AG09309 (cell line): ENCODE measurements around the gene FRY.

ENCODE experiments used
- DNase-seq: peaks from one replicate; pipeline ENCODE4 v3.0.0-alpha.2; 2010; ENCODE audit warnings: low read depth
- H3K4me3 ChIP-seq: 2 replicates; pipeline ENCODE4 v1.5.1; 2011; ENCODE audit warnings: mild to moderate bottlenecking, low read depth, low read length, moderate library complexity; ENCODE audit not compliant: control insufficient read depth
- TF ChIP-seq, protein P1 (sequence below): IDR thresholded peaks from 2 replicates; pipeline ENCODE4 v1.5.1; 2011; ENCODE audit warnings: mild to moderate bottlenecking, low read depth, low read length, inconsistent platforms; ENCODE audit not compliant: insufficient read depth, control insufficient read depth; ENCODE audit errors: missing control alignments

FRY gene

DNA sequence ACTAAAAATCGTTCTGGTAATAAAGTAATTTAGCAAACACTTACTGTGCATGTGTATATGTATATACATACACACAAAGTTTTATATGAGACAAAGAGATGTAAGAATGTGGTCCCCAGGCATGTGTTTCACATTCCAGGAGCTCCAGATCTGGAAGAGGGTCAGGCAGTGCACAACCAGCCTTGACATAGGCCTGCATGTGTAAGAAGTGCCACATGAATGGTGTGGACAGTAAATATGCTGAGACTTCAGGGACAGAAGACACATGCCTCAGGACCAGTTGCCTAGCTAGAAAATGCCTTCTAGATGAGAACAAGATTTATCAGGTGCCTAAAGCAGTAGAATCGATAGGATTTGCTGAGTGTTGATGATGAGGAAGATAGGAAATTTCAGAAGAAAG is 76.4 kb downstream of the FRY start:
- DNase-seq = no peak
- TF ChIP-seq, protein P1, sequence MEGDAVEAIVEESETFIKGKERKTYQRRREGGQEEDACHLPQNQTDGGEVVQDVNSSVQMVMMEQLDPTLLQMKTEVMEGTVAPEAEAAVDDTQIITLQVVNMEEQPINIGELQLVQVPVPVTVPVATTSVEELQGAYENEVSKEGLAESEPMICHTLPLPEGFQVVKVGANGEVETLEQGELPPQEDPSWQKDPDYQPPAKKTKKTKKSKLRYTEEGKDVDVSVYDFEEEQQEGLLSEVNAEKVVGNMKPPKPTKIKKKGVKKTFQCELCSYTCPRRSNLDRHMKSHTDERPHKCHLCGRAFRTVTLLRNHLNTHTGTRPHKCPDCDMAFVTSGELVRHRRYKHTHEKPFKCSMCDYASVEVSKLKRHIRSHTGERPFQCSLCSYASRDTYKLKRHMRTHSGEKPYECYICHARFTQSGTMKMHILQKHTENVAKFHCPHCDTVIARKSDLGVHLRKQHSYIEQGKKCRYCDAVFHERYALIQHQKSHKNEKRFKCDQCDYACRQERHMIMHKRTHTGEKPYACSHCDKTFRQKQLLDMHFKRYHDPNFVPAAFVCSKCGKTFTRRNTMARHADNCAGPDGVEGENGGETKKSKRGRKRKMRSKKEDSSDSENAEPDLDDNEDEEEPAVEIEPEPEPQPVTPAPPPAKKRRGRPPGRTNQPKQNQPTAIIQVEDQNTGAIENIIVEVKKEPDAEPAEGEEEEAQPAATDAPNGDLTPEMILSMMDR = no peak
- H3K4me3 ChIP-seq = no peak overlapping the region

GRCh38 chr13:32113532-32113931 is 82.0 kb downstream of the FRY start:
- TF ChIP-seq, protein P1 = no peak
- DNase-seq = no peak

DNA sequence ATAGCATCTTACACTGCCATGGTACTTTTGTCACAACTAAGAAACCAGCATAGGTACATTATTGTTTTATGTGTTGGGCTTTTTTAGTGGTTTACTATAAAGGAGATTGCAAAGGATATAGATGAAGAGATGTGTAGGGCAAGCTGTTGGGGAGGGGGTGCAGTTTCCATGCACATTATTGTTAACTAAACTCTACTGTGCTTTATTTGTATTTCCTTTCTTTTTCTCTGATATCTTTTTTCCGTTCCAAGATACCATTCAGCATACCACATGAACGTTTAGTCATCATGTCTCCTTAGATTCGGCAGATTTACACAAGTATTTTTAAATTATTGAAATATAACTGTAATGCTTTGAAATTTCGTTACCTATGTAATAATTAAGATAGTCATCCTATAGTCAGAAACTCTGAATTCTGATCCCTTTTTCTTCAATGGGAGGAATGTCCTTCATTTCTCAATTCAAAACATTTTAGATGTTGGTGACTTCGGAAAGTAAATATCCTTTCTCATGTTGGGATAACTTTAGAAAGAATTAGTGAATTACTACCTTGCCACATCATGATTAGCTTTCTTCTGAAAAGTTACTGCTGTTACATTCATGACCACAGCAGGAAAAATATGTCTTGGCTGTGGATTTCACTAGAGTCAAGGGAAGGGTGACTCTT is 82.8 kb downstream of the FRY start:
- DNase-seq = no peak
- TF ChIP-seq, protein P1 = no peak
- no peak overlapping the region for H3K4me3 ChIP-seq

More at GRCh38 chr13:32113532-32113931, 82.0 kb downstream of the FRY start:
- no peak overlapping the region for H3K4me3 ChIP-seq

GRCh38 chr13:32115066-32115465 is 83.5 kb downstream of the FRY start:
- DNase-seq = no peak
- no peak overlapping the region for H3K4me3 ChIP-seq
- TF ChIP-seq, protein P1 = no peak

DNA sequence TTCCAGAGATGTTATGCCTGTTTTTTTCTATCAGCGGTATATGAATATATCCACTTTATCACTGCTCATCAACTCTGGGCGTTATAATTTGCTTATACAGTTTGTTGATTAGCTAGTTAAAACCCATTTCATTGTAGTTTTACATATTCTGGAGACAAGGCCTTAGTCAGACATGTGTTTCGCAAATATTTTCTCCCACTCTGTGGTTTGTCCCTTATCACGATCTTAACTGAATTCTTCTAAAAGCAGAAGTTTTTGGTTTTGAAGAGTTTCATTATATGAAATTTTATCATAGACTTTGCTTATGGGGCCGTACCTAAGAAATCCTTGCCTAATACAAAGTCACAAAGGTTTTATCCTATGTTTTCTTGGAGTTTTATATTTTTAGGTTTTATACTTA is 84.6 kb downstream of the FRY start:
- no peak for DNase-seq
- H3K4me3 ChIP-seq = no peak overlapping the region
- TF ChIP-seq, protein P1 = no peak

GRCh38 chr13:32117001-32117400 is 85.4 kb downstream of the FRY start:
- no peak overlapping the region for H3K4me3 ChIP-seq
- TF ChIP-seq, protein P1 = no peak
- no peak for DNase-seq
